ENCODE data around the gene SUN2.

The SUN2 gene

DNA sequence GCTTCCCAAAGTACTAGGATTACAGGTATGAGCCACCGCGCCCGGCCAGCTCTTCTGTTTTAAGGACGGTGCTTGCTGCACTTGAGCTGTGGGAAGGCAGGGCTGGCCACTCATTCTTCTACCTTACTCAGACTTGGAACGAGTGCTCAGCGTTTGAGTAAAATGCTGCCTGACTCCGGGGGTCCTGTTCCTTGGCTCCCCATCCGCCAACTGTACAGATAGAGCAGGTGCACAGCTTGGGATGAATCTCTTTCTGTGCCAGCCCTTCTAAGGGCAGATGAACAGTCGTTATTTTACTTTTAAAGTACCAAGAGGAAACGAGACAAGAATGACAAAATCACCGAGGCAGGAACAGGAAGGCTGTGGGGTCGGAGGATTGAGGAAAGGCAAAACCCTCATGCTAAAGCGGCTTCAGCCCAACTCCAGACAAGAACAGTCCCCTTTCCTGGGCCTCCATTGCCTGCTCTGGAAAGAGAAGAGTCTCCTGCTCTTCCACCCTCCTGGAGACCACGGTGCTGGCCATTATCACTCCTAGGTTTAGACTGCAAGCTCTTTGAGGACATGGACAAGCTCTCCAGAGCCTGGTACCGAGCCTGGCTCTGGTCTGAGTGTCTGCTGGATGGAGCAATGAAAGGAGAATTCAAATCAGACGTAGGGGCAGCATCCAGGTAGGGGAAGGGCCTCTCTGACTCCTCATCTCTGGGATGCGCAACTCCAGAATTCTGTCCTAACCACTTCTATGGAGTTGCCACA, 1.1 kb upstream of the SUN2 start:
- no peak for DNase-seq (ENCODE audit: extremely low spot score)
- CTCF ChIA-PET = interaction anchor here (1.2 to 3.0 kb wide), 4 partner anchors 9 to 24 kb away, joined by 3 to 16 read pairs (median 8); no protein-coding TSS in a partner anchor
- POLR2A ChIA-PET = interaction anchor here (0.8 kb wide), 1 partner anchor 22 kb away, joined by 3 read pairs; no protein-coding TSS in a partner anchor
- TF ChIP-seq, protein P1, sequence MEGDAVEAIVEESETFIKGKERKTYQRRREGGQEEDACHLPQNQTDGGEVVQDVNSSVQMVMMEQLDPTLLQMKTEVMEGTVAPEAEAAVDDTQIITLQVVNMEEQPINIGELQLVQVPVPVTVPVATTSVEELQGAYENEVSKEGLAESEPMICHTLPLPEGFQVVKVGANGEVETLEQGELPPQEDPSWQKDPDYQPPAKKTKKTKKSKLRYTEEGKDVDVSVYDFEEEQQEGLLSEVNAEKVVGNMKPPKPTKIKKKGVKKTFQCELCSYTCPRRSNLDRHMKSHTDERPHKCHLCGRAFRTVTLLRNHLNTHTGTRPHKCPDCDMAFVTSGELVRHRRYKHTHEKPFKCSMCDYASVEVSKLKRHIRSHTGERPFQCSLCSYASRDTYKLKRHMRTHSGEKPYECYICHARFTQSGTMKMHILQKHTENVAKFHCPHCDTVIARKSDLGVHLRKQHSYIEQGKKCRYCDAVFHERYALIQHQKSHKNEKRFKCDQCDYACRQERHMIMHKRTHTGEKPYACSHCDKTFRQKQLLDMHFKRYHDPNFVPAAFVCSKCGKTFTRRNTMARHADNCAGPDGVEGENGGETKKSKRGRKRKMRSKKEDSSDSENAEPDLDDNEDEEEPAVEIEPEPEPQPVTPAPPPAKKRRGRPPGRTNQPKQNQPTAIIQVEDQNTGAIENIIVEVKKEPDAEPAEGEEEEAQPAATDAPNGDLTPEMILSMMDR (IDR thresholded peaks at IDR 0.05; ENCODE audit: control extremely low read depth, extremely low read depth, low read depth, missing control alignments) = no peak

DNA sequence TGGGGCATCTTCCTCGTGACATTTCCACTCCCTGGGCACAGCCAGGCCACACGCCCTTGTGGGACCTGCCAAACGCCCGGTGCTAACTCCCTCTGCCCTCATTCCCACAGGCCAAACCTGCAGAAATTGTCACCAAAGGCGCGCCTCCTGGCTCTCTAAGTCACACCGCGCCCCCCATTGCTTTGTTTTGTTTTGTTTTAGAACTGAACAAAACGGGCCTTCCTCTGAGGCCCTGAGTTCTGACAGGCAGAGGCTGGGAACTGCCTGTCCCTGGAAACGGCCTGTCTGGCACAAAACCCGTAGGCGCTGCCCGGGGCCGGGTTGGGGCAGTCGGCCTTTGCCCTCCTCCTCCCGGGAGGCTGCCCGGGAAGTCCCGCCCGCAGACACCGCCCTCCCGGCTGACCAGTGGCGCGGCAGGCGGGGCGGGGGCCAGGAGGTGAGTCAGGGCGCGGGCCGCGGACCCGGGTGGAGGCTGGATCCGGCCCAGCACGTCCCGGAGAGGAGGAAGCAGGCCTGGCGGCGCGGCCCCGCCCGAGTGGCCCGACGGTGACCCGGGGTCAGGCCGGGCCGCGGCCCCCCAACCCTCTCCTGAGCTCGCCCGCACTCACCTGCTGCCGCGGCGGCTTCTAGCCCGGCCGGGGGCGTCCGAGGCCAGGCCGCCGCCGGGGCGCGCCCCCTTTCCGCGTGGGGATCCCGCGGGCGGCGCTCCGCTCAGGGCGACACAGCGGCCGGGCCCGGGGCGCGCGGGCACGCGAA, 465 bp downstream of the SUN2 start:
- CTCF ChIA-PET = interaction anchor here (0.7 to 3.0 kb wide), 3 partner anchors 11 to 13 kb away, joined by 3 to 16 read pairs (median 3); no protein-coding TSS in a partner anchor
- DNase-seq (ENCODE audit: extremely low spot score) = peak; percentile 76
- TF ChIP-seq, protein P1 (IDR thresholded peaks at IDR 0.05; ENCODE audit: control extremely low read depth, extremely low read depth, low read depth, missing control alignments) = no peak
- POLR2A ChIA-PET = interaction anchor here (0.5 kb wide), 1 partner anchor 358 kb away, joined by 4 read pairs; no protein-coding TSS in a partner anchor

DNA sequence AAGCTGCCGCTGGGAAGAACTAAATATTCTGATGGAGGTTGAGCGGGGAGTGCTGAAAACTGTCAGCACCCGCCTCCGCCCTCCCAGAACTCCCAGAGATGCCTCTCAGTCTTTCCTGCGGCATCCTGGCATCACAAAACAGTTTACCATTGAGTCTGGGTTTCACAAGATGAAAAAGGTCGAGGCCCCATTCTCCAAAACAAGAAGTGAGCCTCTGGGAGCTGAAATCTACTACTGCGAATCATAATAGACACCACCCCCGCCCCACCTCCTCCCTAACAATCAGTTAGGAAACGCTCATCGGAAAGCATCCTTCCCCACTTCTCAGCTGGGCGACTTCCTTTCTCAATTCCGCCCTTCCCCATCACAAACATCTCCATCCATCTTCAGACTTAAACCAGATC, 1.0 kb downstream of the SUN2 start:
- CTCF ChIA-PET = interaction anchor here (0.7 to 1.2 kb wide), 4 partner anchors 11 to 20 kb away, joined by 3 to 4 read pairs (median 3); no protein-coding TSS in a partner anchor
- POLR2A ChIA-PET = interaction anchor here (1.1 kb wide), 1 partner anchor 564 kb away, joined by 4 read pairs; the partner anchor contains the start of gene RPL3
- DNase-seq (ENCODE audit: extremely low spot score) = no peak
- TF ChIP-seq, protein P1 (IDR thresholded peaks at IDR 0.05; ENCODE audit: control extremely low read depth, extremely low read depth, low read depth, missing control alignments) = no peak

DNA sequence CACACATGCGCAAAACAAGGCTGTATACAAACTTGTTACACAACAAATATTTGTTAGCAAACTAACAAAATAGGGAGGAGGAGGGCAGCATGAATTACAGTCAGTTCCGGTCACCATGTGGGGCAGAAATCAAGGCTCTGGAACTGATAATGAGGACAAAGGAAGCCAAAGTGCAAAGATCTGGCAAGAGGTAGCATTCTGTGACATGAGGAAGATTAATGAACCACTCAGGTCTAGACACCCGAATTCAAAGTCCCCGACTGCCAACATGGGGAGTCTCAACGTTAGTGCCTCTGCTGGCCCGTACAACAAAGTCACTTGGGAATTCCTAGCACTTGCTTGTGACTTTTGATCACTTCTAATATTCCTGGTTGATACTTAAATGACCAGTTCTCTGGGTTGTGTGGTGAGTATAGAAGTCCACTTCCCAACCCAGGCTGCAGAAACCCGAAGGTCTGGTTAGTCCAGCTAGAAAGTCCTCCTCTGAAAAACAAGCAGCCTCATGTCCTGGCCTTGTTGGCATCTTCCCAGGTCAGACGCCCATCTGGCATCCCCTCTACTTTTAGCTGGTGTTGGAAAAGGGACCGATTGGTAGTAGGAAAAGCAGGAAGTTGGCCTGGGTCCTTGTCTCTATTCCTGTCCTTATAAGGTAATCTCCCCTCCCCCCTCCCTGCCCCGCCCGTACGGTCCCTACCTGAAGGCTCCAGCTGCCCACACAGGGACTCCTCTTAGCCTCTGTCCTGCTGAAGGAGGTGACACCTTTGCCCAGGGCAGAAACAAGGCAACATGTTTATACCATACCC, 1.6 kb downstream of the SUN2 start:
- ChIA-PET POLR2A (interaction anchor here (1.1 kb wide), 1 partner anchor 565 kb away, joined by 4 read pairs; the partner anchor contains the start of gene RPL3), CTCF (interaction anchor here (0.7 to 1.2 kb wide), 4 partner anchors 11 to 20 kb away, joined by 3 to 4 read pairs (median 3); no protein-coding TSS in a partner anchor)
- no peak for DNase-seq (ENCODE audit: extremely low spot score)
- TF ChIP-seq, protein P1 (IDR thresholded peaks at IDR 0.05; ENCODE audit: control extremely low read depth, extremely low read depth, low read depth, missing control alignments) = no peak

DNA sequence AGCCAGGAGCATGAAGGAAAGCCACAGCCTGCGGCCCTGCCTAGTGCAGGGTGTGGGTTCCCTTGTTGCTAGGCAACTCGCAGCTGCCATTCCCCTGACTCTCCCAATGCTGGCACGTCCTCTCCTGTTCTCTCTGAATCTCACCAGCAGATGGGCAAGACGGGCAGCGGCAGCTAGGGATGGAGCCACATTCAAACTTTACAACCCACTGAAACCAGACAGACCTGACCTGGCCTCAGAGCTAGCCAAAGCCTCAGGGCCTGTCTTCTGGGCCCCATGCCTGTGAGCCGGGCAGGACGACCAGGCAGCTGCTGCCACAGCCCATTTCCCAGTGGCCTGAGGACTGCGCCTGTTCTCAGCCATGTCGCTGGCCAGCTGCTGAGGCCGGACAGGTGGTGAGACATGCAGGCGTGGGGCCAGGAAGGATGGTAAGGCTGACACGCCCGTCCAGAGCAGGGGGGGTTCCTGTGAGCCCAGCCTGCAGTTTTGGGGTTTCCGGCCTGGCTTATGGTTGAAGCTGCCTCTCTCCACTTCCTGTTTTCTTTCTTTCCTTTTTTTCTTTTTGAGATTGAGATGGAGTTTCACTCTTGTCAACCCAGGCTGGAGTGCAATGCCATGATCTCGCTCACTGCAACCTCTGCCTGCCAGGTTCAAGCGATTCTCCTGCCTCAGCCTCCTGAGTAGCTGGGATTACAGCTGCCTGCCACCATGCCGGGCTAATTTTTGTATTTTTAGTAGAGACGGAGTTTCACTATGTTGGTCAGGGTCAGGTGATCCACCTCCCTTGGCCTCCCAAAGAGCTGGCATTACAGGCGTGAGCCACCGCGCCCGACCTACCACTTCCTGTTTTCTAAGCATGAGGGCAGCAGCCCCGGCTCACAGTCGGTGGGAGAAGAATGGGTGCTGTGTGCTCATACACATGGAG, 4.1 kb downstream of the SUN2 start:
- TF ChIP-seq, protein P1 (IDR thresholded peaks at IDR 0.05; ENCODE audit: control extremely low read depth, extremely low read depth, low read depth, missing control alignments) = no peak
- ChIA-PET POLR2A (interaction anchor here (1.1 kb wide), 2 partner anchors 9 to 17 kb away, joined by 4 to 15 read pairs; no protein-coding TSS in a partner anchor), CTCF (interaction anchor here (1.0 to 3.3 kb wide), 5 partner anchors 8 to 29 kb away, joined by 3 to 16 read pairs (median 4); no protein-coding TSS in a partner anchor)
- peak; percentile 84 for DNase-seq (ENCODE audit: extremely low spot score)
